DMS114 treated with DMSO at 0.1 percent for 48 hours (cell line): ENCODE results near the gene KATNB1.

Source experiments
- DNase-seq: peaks from one replicate; lab custom pipeline; 2025; ENCODE audit not compliant: unreplicated experiment; lab: John Stamatoyannopoulos, UW

KATNB1 gene

GRCh38 chr16:57804111-57804837 is 68.7 kb downstream of the KATNB1 start:
- no peak for DNase-seq

GRCh38 chr16:57805176-57805575 is 69.6 kb downstream of the KATNB1 start:
- DNase-seq: no peak
